CD4-positive, alpha-beta T cell (primary cell): ENCODE results near the gene CASQ2. TPM values are rescaled to one million over a fixed set of nuclear protein-coding genes. Genes with fewer than 3 reads are reported as not detected.

Experiments used
- ATAC-seq: fragments of 200-7000 bp; cut with Tn5 transposase; one replicate; pipeline ENCODE4 v1.10.0; 2022; ENCODE audit warnings: mild to moderate bottlenecking; ENCODE audit not compliant: poor library complexity
- CTCF ChIA-PET: fragments of 350-600 bp; sonication (Branson Sonifier 250); formaldehyde crosslinking; loops from one replicate; lab custom pipeline; 2021; ENCODE audit warnings: antibody characterized with exemption, inconsistent platforms; lab: Charles Lee
- POLR2A ChIA-PET: fragments of 350-600 bp; sonication (Branson Sonifier 250); formaldehyde crosslinking; loops from one replicate; lab custom pipeline; 2021; ENCODE audit warnings: antibody characterized with exemption, inconsistent platforms; lab: Charles Lee
- DNase-seq, 14 experiments: peaks; one replicate each; pipeline ENCODE4 v3.0.0-alpha.2; 2013 to 2020; ENCODE audit warnings: mixed read lengths in 2 of 14
- H3K27ac ChIP-seq, 2 donors: one replicate each; pipeline versions ENCODE4 v1.5.1 to v1.7.0; 2013; ENCODE audit warnings: low read length in 2 of 2, low read depth in 1 of 2, mild to moderate bottlenecking in 1 of 2
- H3K27me3 ChIP-seq, 2 experiments: 1 replicate in 1 of 2; 2 replicates in 1 of 2; pipeline versions ENCODE4 v1.6.1 to v1.7.0; 2013; ENCODE audit warnings: low read length in 2 of 2, control low read depth in 1 of 2, mild to moderate bottlenecking in 1 of 2, moderate library complexity in 1 of 2; ENCODE audit not compliant: insufficient read depth in 2 of 2, control insufficient read depth in 1 of 2
- H3K36me3 ChIP-seq: one replicate; pipeline ENCODE4 v1.6.1; 2013; ENCODE audit warnings: low read length, control low read depth; ENCODE audit not compliant: insufficient read depth
- H3K4me1 ChIP-seq: one replicate; pipeline ENCODE4 v1.6.1; 2013; ENCODE audit warnings: low read length, control low read depth; ENCODE audit not compliant: insufficient read depth
- H3K4me3 ChIP-seq: one replicate; pipeline ENCODE4 v1.5.1; 2013; ENCODE audit warnings: mild to moderate bottlenecking, low read length, moderate library complexity
- H3K9me3 ChIP-seq, 2 experiments: 1 replicate in 1 of 2; 2 replicates in 1 of 2; pipeline versions ENCODE4 v1.6.1 to v1.7.0; 2013; ENCODE audit warnings: low read length in 2 of 2, mild to moderate bottlenecking in 2 of 2, control low read depth in 1 of 2, moderate library complexity in 1 of 2; ENCODE audit not compliant: control insufficient read depth in 1 of 2, insufficient read depth in 1 of 2
- H3K27ac Mint-ChIP-seq: one replicate; pipeline ENCODE4 v1.8.0; 2020; ENCODE audit warnings: mixed read lengths
- H3K27me3 Mint-ChIP-seq: one replicate; pipeline ENCODE4 v1.8.0; 2021; ENCODE audit warnings: mixed read lengths
- H3K36me3 Mint-ChIP-seq: one replicate; pipeline ENCODE4 v1.8.0; 2021; ENCODE audit warnings: low read depth, mixed read lengths
- H3K4me1 Mint-ChIP-seq: one replicate; pipeline ENCODE4 v1.8.0; 2021; ENCODE audit warnings: low read depth, mixed read lengths
- H3K4me3 Mint-ChIP-seq: one replicate; pipeline ENCODE4 v1.8.0; 2020; ENCODE audit warnings: mild to moderate bottlenecking, mixed read lengths
- H3K9me3 Mint-ChIP-seq: one replicate; pipeline ENCODE4 v1.8.0; 2020; ENCODE audit warnings: mixed read lengths
- CTCF ChIP-seq: fragments of 200-600 bp; IDR thresholded peaks from one replicate; pipeline ENCODE4 v1.8.0; 2022; ENCODE audit warnings: antibody characterized with exemption, mild to moderate bottlenecking
- intact Hi-C, 2 experiments: fragments of 100-400 bp; cut with DNase I in 1 of 2; cut with micrococcal nuclease in 1 of 2; formaldehyde crosslinking; loops; one replicate each; pipeline versions ENCODE4 v1.15.1 to v1.9.0; 2023 to 2025; cut with DNase I, micrococcal nuclease
- total RNA-seq, 174 experiments: library from RNA in 2 of 174; stranded (reverse) in 2 of 174; gene quantifications; one replicate each; pipeline ENCODE4 v1.2.3 and lab custom pipeline; 2021 to 2026

CASQ2 gene
- total RNA-seq, 2 experiments from 2014 or later = not detected

GRCh38 chr1:115790356-115790755 lies 21.8 kb upstream of the CASQ2 start:
- H3K4me1 Mint-ChIP-seq = no peaks in the 10 kb centered on the region
- no peak overlapping the region for H3K27ac Mint-ChIP-seq
- CTCF ChIA-PET = no interaction called here
- no peak overlapping the region for H3K4me3 Mint-ChIP-seq
- Histone ChIP-seq H3K4me3 (no peak overlapping the region), H3K9me3 (no peaks in the 10 kb centered on the region), H3K27ac (no peak overlapping the region), H3K36me3 (no peaks in the 10 kb centered on the region), H3K27me3 (peaks cover 4 to 5% of the 10 kb centered on the region in 2 experiments), H3K4me1 (no peaks in the 10 kb centered on the region)
- POLR2A ChIA-PET = no interaction called here
- TF ChIP-seq CTCF = no peak
- intact Hi-C loops = no loop called here
- peaks cover 41% of the 10 kb centered on the region for H3K27me3 Mint-ChIP-seq
- no peaks in the 10 kb centered on the region for H3K36me3 Mint-ChIP-seq
- ATAC-seq = no peak
- no peak for DNase-seq
- peaks cover 2% of the 10 kb centered on the region for H3K9me3 Mint-ChIP-seq

GRCh38 chr1:115783311-115783710 lies 14.8 kb upstream of the CASQ2 start:
- no peak overlapping the region for H3K27ac ChIP-seq
- ChIA-PET CTCF (no interaction called here), POLR2A (no interaction called here)
- no peak for DNase-seq
- no peak for TF ChIP-seq CTCF
- Mint-ChIP-seq H3K27me3 (peaks cover 53% of the 10 kb centered on the region), H3K4me3 (no peak overlapping the region), H3K4me1 (no peaks in the 10 kb centered on the region), H3K36me3 (no peaks in the 10 kb centered on the region), H3K27ac (no peak overlapping the region), H3K9me3 (peaks cover 2% of the 10 kb centered on the region)
- peaks cover 0 to 6% of the 10 kb centered on the region in 2 experiments for H3K27me3 ChIP-seq
- intact Hi-C loops = no loop called here
- no peak overlapping the region for H3K4me3 ChIP-seq
- no peaks in the 10 kb centered on the region for H3K36me3 ChIP-seq
- no peaks in the 10 kb centered on the region for H3K9me3 ChIP-seq
- no peak for ATAC-seq
- no peaks in the 10 kb centered on the region for H3K4me1 ChIP-seq

GRCh38 chr1:115782571-115783281 lies 14.2 kb upstream of the CASQ2 start:
- no peak overlapping the region for H3K27ac Mint-ChIP-seq
- ChIA-PET POLR2A (no interaction called here), CTCF (no interaction called here)
- DNase-seq (no peak), ATAC-seq (no peak)
- Histone ChIP-seq H3K9me3 (no peaks in the 10 kb centered on the region), H3K4me1 (no peaks in the 10 kb centered on the region), H3K36me3 (no peaks in the 10 kb centered on the region), H3K4me3 (no peak overlapping the region), H3K27me3 (peaks cover 0 to 6% of the 10 kb centered on the region in 2 experiments), H3K27ac (no peak overlapping the region)
- no peaks in the 10 kb centered on the region for H3K4me1 Mint-ChIP-seq
- peaks cover 54% of the 10 kb centered on the region for H3K27me3 Mint-ChIP-seq
- H3K9me3 Mint-ChIP-seq = peaks cover 2% of the 10 kb centered on the region
- no peak for TF ChIP-seq CTCF
- no peak overlapping the region for H3K4me3 Mint-ChIP-seq
- no peaks in the 10 kb centered on the region for H3K36me3 Mint-ChIP-seq
- intact Hi-C loops = no loop called here
